SJSA1 (cell line): ENCODE data around the gene PCDHGC5. TPM values are rescaled to one million over a fixed set of nuclear protein-coding genes. Genes with fewer than 3 reads are reported as not detected.

ENCODE experiments used
- DNase-seq, 2 experiments: peaks; one replicate each; pipeline ENCODE4 v3.0.0-alpha.2; 2015 to 2020; ENCODE audit warnings: low spot score in 2 of 2, low read depth in 1 of 2
- H3K27ac ChIP-seq: fragments of 250-450 bp; sonication (Bioruptor Pico); 2 replicates; pipeline ENCODE4 v1.5.1; 2020; ENCODE audit warnings: mild to moderate bottlenecking, moderate library complexity
- H3K27me3 ChIP-seq: fragments of 250-450 bp; sonication (Bioruptor Pico); replicated peaks from 2 replicates; pipeline ENCODE4 v1.5.1; 2020; ENCODE audit warnings: mild to moderate bottlenecking, moderate library complexity
- H3K36me3 ChIP-seq: fragments of 250-450 bp; sonication (Bioruptor Pico); 2 replicates; pipeline ENCODE4 v1.5.1; 2020; ENCODE audit warnings: mild to moderate bottlenecking
- H3K4me1 ChIP-seq: fragments of 250-450 bp; sonication (Bioruptor Pico); replicated peaks from 2 replicates; pipeline ENCODE4 v1.6.1; 2021; ENCODE audit warnings: mild to moderate bottlenecking
- H3K4me3 ChIP-seq: fragments of 250-450 bp; sonication (Bioruptor Pico); 2 replicates; pipeline ENCODE4 v1.5.1; 2020; ENCODE audit warnings: mild to moderate bottlenecking
- H3K9me3 ChIP-seq: fragments of 250-450 bp; sonication (Bioruptor Pico); replicated peaks from 2 replicates; pipeline ENCODE4 v1.5.1; 2020; ENCODE audit warnings: mild to moderate bottlenecking
- total RNA-seq: library from RNA; depleted of rRNA; stranded (reverse); fragments of >200 nt; shearing (Covaris generic); gene quantifications from 2 replicates; pipeline ENCODE4 v1.2.3, GENCODE V29; 2014; rRNA removed

PCDHGC5 gene
- total RNA-seq: 0.21 TPM in 1 of 2 replicates, not detected in the other

DNA sequence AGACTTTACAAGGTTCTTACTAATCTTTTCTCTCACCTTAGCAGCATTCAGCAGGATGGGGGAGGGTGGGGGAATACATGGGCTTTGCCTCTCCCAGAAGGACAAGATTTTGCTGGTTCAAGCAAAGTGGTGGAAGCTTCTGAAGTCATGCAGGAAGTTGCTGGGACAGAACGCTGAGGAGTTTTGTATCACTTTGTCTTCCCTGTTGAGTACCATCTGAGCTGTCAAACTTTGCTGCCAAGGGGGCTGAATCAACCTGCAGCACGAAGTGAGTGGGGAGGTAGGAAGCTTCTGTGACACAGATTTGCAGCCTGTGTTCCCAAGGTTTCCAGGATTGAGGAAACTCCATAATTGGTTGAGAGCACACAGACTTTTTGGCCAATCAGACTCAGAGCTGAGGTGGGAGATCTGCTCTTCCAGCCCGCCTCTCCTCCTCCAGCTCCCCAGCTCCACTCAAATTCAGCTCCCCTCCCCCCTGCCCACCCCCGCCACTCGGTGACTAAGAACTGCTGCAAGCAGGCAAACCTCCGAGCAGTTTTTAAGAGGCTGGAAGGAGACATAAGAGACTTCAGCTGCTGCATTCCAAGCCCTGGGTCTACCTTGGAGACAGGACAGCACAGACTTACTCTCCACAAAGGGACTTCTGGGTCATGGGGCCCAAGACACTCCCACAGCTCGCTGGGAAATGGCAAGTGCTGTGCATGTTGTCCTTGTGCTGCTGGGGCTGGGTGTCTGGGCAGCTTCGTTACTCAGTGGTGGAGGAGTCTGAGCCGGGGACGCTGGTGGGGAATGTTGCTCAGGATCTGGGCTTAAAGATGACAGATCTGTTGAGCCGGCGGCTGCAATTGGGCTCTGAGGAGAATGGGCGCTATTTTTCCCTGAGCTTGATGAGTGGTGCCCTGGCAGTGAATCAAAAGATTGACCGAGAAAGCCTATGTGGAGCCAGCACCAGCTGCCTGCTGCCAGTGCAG, at the start of gene PCDHGC5:
Gene PCDHGC5 (plus strand): TSS at position 491 of the 971 bp plus-strand sequence. CDS start 160 bp downstream, at position 651.
- Histone ChIP-seq H3K27ac (no peak within 1 kb of the TSS), H3K4me3 (no peak within 1 kb of the TSS)

DNA sequence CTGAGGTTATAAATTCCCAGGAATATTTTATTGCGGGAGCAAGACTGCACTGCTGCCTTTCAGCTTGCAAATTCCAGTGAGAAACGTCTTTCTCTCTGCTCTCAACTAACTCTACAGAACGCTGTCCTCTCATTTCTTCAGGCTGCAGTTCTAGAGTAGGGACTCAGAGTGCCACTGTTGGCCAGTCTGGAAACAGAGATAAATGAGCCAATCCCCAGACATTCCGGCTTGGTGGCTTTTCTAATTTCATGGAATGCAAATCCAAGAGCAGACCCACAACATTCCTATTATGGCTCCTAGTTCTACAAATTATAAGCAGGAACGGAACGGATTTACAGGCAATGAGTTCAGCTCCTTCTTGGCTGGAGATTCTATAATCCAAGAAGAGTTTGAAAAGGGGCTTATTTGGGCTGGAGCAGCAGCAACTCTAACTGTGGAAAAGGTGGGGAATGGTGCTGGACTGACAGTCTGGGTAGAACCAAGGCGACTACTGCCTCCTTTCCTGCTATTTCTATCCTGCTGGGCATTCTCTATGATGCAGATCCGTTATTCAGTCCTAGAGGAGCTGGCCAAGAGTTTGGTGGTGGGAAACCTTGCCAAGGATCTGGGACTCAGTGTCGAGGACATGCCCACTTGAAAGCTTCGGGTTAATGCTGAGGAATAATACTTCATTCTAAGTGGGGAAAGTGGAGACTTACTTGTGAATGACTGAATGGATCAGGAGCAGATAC, 49.3 kb upstream of the PCDHGC5 start:
- no peak overlapping the region for H3K4me3 ChIP-seq
- no peak for DNase-seq
- no peaks in the 10 kb centered on the region for H3K36me3 ChIP-seq
- no peaks in the 10 kb centered on the region for H3K27me3 ChIP-seq
- no peak overlapping the region for H3K27ac ChIP-seq
- H3K9me3 ChIP-seq: peaks cover 9% of the 10 kb centered on the region; the same call in 1 of the 2 replicates
- no peaks in the 10 kb centered on the region for H3K4me1 ChIP-seq

More for the DNA sequence above, at the start of gene PCDHGC5:
- peak in 1 of 2 experiments; percentile 47 for DNase-seq
- Histone ChIP-seq H3K36me3 (peaks cover 35% of the 10 kb centered on the region), H3K9me3 (0 out of 2 replicates have a peak, but pooled peaks cover 3% of the 10 kb centered on the region), H3K27me3 (no peaks in the 10 kb centered on the region), H3K4me1 (peaks cover 4% of the 10 kb centered on the region)

DNA sequence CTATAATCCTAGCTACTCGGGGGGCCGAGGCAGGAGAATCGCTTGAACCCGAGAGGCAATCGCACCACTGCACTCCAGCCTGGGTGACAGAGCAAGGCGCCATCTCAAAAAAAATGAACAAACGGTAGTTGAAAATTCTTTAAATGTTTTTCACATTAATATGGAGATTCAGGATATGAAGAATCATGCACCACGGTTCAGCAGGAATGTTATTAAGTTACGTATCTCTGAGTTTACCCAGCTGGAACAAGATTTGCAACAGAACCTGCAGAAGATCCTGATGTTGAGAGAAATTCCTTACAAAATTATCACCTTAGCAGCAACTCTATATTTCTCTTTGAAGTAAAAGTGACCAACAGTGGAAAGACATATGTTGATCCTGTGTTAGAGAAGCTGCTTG, 48.5 kb upstream of the PCDHGC5 start:
- DNase-seq: no peak
- Histone ChIP-seq H3K27ac (no peak overlapping the region), H3K9me3 (peaks cover 9% of the 10 kb centered on the region; the same call in 1 of the 2 replicates), H3K36me3 (no peaks in the 10 kb centered on the region), H3K27me3 (no peaks in the 10 kb centered on the region), H3K4me3 (no peak overlapping the region), H3K4me1 (no peaks in the 10 kb centered on the region)

DNA sequence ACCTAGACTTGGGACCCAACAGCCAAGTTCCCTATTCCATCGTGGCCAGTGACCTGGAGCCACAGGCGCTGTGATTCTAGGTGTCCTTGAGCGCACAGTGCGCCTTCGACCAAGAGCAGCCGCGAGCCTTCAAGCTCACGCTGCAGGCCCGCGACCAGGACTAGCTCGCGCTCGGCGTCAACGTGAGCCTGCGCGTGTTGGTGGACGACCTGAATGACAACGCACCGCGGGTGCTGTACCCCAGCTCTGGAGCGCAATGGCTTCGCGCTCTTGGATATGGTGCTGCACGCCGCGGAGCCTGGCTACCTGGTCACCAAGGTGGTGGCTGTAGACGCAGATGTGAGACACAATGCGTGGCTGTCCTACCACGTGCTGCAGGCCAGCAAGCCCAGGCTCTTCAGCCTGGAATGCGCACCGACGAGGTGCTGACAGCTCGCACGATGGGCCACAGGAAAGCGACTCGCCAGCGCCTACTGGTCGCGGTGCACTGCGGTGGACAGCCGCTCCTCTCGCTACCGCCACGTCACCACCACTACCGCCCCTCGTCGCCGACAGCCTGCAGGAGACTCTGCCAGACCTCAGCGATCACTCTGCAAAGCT, 47.2 kb upstream of the PCDHGC5 start:
- no peak for DNase-seq
- H3K9me3 ChIP-seq: peaks cover 9% of the 10 kb centered on the region; the same call in 1 of the 2 replicates
- no peaks in the 10 kb centered on the region for H3K27me3 ChIP-seq
- H3K4me3 ChIP-seq: no peak overlapping the region
- H3K36me3 ChIP-seq: no peaks in the 10 kb centered on the region
- no peak overlapping the region for H3K27ac ChIP-seq
- no peaks in the 10 kb centered on the region for H3K4me1 ChIP-seq

DNA sequence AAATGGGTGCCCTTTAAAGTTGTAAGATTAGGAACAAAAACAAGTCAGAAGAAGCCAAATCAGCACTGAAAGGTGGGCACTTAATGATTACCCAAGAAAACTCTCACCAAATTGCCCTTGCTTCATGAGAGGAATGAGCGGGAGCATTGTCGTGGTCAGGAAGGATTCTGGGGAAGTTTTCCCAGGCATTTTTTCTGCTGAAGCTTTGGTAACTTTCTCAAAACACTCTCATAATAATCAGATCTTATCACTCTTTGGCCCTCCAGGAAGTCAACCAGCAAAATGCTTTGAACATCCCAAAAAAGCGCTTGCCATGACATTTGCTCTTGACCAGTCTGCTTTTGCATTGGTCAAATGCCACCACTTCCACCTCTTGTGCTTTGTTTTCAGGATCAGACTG, 23.5 kb upstream of the PCDHGC5 start:
- Histone ChIP-seq H3K4me3 (no peak overlapping the region), H3K27ac (no peak overlapping the region), H3K4me1 (no peaks in the 10 kb centered on the region), H3K36me3 (no peaks in the 10 kb centered on the region), H3K27me3 (no peaks in the 10 kb centered on the region), H3K9me3 (no peaks in the 10 kb centered on the region)
- no peak for DNase-seq

DNA sequence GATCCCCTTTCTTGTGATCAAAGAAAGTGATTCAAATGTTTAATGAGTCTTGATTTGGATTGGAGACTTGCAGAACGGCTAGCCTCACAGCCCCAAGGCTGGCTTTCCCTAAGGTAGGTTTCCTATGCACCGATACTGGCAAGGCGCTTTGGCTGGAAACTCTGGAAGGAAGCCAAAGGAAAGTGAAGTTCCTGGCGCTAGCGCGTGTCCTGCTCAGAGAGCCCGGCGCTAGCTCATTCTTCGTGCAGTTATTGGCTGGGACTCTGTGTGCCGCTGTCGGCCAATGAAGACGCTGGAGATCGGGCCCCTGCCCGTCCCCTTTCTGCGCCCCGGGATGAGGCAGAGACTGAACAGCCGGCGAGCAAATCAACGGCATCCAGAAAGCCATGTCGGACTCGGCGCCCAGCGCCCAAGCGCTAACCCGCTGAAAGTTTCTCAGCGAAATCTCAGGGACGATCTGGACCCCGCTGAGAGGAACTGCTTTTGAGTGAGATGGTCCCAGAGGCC, 13.2 kb upstream of the PCDHGC5 start, which contains the start of gene PCDHGC3:
Gene PCDHGC3 (plus strand): TSS at position 342 of the 507 bp plus-strand sequence. CDS start 151 bp downstream, at position 493.
- peak; percentile 91 to 96 for DNase-seq
- peaks cover 12% of the 10 kb centered on the region for H3K36me3 ChIP-seq
- H3K27me3 ChIP-seq: no peaks in the 10 kb centered on the region
- no peaks in the 10 kb centered on the region for H3K9me3 ChIP-seq
- peak within 1 kb of the TSS; percentile 25 for H3K27ac ChIP-seq
- H3K4me1 ChIP-seq: peaks cover 21% of the 10 kb centered on the region
- H3K4me3 ChIP-seq: peak within 1 kb of the TSS; percentile 53

DNA sequence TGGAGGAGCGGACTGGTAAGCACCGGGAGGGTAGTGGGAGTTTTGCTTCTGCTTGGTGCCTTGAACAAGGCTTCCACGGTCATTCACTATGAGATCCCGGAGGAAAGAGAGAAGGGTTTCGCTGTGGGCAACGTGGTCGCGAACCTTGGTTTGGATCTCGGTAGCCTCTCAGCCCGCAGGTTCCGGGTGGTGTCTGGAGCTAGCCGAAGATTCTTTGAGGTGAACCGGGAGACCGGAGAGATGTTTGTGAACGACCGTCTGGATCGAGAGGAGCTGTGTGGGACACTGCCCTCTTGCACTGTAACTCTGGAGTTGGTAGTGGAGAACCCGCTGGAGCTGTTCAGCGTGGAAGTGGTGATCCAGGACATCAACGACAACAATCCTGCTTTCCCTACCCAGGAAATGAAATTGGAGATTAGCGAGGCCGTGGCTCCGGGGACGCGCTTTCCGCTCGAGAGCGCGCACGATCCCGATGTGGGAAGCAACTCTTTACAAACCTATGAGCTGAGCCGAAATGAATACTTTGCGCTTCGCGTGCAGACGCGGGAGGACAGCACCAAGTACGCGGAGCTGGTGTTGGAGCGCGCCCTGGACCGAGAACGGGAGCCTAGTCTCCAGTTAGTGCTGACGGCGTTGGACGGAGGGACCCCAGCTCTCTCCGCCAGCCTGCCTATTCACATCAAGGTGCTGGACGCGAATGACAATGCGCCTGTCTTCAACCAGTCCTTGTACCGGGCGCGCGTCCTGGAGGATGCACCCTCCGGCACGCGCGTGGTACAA, 12.6 kb upstream of the PCDHGC5 start:
- Histone ChIP-seq H3K27me3 (no peaks in the 10 kb centered on the region), H3K4me3 (peak overlapping the region; percentile 53), H3K4me1 (peaks cover 21% of the 10 kb centered on the region), H3K36me3 (peaks cover 12% of the 10 kb centered on the region), H3K9me3 (no peaks in the 10 kb centered on the region), H3K27ac (peak overlapping the region; percentile 25)
- peak; percentile 66 to 76 for DNase-seq

DNA sequence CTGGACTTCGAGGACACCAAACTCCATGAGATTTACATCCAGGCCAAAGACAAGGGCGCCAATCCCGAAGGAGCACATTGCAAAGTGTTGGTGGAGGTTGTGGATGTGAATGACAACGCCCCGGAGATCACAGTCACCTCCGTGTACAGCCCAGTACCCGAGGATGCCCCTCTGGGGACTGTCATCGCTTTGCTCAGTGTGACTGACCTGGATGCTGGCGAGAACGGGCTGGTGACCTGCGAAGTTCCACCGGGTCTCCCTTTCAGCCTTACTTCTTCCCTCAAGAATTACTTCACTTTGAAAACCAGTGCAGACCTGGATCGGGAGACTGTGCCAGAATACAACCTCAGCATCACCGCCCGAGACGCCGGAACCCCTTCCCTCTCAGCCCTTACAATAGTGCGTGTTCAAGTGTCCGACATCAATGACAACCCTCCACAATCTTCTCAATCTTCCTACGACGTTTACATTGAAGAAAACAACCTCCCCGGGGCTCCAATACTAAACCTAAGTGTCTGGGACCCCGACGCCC, 11.8 kb upstream of the PCDHGC5 start:
- Histone ChIP-seq H3K27me3 (no peaks in the 10 kb centered on the region), H3K27ac (no peak overlapping the region), H3K36me3 (peaks cover 12% of the 10 kb centered on the region), H3K9me3 (no peaks in the 10 kb centered on the region), H3K4me1 (peaks cover 21% of the 10 kb centered on the region), H3K4me3 (peak overlapping the region; percentile 53)
- no peak for DNase-seq

DNA sequence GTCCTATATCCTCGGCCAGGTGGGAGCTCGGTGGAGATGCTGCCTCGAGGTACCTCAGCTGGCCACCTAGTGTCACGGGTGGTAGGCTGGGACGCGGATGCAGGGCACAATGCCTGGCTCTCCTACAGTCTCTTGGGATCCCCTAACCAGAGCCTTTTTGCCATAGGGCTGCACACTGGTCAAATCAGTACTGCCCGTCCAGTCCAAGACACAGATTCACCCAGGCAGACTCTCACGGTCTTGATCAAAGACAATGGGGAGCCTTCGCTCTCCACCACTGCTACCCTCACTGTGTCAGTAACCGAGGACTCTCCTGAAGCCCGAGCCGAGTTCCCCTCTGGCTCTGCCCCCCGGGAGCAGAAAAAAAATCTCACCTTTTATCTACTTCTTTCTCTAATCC, 11.1 kb upstream of the PCDHGC5 start:
- no peak overlapping the region for H3K27ac ChIP-seq
- H3K9me3 ChIP-seq: no peaks in the 10 kb centered on the region
- peaks cover 21% of the 10 kb centered on the region for H3K4me1 ChIP-seq
- H3K36me3 ChIP-seq: peaks cover 12% of the 10 kb centered on the region
- no peak overlapping the region for H3K4me3 ChIP-seq
- DNase-seq: no peak
- no peaks in the 10 kb centered on the region for H3K27me3 ChIP-seq

DNA sequence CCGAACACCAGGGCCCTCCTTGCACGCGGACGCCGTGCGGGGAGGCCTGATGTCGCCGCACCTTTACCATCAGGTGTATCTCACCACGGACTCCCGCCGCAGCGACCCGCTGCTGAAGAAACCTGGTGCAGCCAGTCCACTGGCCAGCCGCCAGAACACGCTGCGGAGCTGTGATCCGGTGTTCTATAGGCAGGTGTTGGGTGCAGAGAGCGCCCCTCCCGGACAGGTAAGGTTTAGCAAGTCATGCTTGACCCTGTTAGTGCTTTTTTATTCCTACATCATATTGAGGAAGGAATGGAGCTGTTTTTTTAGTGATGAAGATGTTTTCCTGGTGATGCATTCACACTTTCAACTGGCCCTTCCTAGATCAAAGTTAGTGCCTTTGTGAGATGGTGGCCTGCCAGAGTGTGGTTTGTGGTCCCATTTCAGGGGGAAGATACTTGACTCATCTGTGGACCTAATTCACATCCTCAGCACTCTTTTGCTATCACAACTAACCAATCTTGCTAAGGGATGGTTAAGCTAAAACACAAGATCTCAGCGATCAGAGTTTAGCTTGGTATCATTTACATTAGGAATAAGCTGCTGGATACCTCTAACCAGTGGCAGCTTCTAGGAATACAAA, 10.4 kb upstream of the PCDHGC5 start:
- no peak for DNase-seq
- peaks cover 12% of the 10 kb centered on the region for H3K36me3 ChIP-seq
- no peak overlapping the region for H3K4me3 ChIP-seq
- H3K9me3 ChIP-seq: no peaks in the 10 kb centered on the region
- peaks cover 21% of the 10 kb centered on the region for H3K4me1 ChIP-seq
- no peaks in the 10 kb centered on the region for H3K27me3 ChIP-seq
- no peak overlapping the region for H3K27ac ChIP-seq

DNA sequence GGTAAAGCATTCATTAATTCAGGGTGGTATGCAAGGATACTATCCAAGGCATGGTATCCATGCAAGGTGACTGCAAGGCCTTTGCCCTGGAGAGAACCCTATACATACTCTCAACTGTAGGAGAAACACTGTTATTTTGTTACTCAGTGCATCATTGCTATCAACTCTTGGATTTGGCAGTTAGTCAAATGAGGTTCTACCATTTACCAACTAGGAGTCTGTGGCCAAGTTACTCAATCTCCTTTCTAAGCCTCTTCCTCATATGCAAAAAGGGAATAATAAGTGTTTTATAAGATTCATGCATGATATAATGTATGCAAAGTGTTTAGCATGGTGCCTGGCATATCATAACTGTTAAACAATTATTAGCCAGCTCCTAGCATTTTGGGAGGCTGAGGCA, 9.1 kb upstream of the PCDHGC5 start:
- DNase-seq: no peak
- Histone ChIP-seq H3K36me3 (peaks cover 12% of the 10 kb centered on the region), H3K4me3 (no peak overlapping the region), H3K27me3 (no peaks in the 10 kb centered on the region), H3K4me1 (peaks cover 21% of the 10 kb centered on the region), H3K27ac (no peak overlapping the region), H3K9me3 (no peaks in the 10 kb centered on the region)

DNA sequence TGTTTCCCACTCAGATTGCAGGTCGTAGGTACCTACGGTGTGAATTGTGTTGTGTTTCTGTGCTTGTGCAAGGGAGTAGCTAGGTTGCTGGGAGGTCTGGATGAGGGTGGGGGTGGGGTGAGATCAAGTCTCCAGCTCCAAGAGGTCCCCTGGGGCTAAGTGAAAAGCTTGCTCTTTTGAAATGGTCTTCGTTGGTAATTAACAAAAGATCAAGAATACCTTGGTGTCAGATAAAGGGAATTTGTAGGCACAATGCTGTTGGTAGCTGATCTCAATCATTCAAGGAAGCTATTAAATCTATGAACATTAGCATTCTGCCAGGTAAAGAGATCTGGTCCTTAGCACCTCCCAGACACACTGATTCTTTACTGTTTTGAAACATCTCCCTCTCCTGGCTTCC, 5.0 kb upstream of the PCDHGC5 start:
- no peak for DNase-seq
- H3K4me3 ChIP-seq: no peak overlapping the region

More for the DNA sequence above, 5.0 kb upstream of the PCDHGC5 start:
- Histone ChIP-seq H3K27ac (no peak overlapping the region), H3K9me3 (0 out of 2 replicates have a peak, but pooled peaks cover 3% of the 10 kb centered on the region), H3K27me3 (no peaks in the 10 kb centered on the region), H3K4me1 (no peaks in the 10 kb centered on the region; the same call in none of the 2 replicates), H3K36me3 (peaks cover 17% of the 10 kb centered on the region)
